NCI-H1436 (cell line): ENCODE results near the gene DNAAF3.
"Not testable (repeated sequence)": the region's sequence is repeated elsewhere in the genome, so short reads cannot be mapped to it uniquely, and the experiment has no call there.

Experiments
- DNase-seq: peaks from one replicate; lab custom pipeline; 2025; lab: John Stamatoyannopoulos, UW

The DNAAF3 gene

GRCh38 chr19:55166530-55167268 is at the start of gene DNAAF3:
TSS of gene DNAAF3 (minus strand) at chr19:55166613. CDS start at chr19:55166413, 200 bp downstream.
- DNase-seq, result peak; percentile 99

DNA sequence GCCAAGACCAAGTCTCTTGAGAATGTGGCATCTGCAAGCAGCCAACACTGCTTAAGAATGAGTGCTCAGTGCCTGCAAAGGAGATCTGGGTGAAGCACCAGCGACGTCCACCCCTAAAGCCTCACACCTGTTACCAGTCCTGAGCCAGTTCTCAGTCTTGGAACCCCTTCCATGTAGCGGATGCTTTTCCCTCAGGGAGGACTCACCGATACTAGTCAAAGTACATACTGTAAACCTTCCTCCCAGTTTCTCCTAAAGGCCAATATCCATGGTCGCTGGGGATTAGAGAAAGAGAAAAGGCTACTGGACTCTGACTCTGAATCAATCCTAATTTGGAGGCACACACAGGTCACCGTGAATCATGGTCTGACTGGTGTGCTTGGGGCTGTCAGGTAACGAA is 47.1 kb upstream of the DNAAF3 start:
- DNase-seq, result no peak

DNA sequence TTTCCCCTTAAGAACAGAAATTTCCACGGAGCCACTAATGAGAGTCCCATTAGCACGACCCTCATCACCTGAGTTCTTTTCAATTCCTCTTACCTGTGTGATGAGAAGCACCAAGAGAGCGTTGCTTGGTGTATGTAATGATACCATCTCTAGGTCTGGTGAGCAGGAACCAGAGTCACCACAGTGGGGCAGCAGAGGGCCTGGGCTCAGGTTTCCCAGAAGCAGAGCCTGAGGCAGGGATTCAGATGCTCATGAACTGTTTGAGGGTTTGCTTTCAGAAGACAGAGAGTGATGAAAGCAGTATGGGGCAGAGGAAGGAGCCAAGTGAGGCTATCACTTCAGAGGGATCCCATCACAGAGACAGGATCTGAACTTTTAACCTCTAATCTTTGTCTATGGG is 46.0 kb upstream of the DNAAF3 start:
- no peak for DNase-seq

GRCh38 chr19:55209693-55210472 is 43.5 kb upstream of the DNAAF3 start:
- DNase-seq, result peak; percentile 49

- DNase-seq, result no peak
These were observed 42.7 kb upstream of the DNAAF3 start, which contains the start of gene PTPRH for GRCh38 chr19:55208880-55209692. TSS of gene PTPRH (minus strand) at chr19:55209501. CDS start at chr19:55209433, 68 bp downstream.

- peak; percentile 74 for DNase-seq
These were observed 40.5 kb upstream of the DNAAF3 start for GRCh38 chr19:55206664-55207500.

- not testable (repeated sequence) for DNase-seq
These were observed 35.8 kb upstream of the DNAAF3 start for GRCh38 chr19:55202199-55202598.

- no peak for DNase-seq
These were observed 33.3 kb upstream of the DNAAF3 start for GRCh38 chr19:55199620-55200204.

- no peak for DNase-seq
These were observed 32.2 kb upstream of the DNAAF3 start for GRCh38 chr19:55198651-55199050.

DNA sequence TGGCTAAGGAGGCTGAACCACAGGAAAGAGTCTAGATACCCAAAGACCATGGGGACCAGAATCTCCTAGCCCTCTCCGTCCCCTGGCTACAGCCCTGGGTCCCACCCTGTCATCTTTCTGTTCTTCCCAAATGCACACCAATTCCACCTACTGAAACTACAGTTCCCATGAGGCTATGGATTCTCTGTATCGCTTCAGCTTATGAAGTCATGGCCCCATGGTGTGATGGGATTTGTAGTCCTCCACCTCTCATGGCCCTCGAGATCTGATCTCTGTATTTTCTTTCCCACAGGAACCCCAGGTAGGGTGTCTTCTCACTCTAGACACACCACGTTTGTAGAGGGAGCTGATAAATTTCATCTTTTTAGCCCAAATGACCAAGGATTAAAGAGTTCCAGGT is 31.1 kb upstream of the DNAAF3 start:
- DNase-seq, result no peak

DNA sequence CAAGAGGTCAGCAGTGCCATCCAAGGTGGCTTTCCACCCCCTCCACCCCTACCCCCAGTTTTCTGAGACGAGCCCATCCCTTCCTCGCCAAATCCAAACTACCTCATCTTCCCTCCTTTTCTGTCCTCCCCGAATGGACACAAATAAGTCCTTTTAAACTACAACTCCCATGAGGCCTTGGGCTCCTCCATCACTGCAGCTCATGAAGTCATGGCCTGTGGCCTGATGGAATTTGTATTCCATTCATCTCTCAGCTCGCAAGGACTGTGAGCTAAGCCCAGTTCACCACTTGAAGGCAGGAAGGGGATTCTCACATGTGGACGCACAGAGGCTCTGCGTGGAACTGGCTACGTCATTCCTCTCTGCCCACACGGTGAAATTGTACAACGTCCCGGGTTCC is 30.4 kb upstream of the DNAAF3 start:
- DNase-seq, result no peak

GRCh38 chr19:55193481-55193880 is 27.1 kb upstream of the DNAAF3 start:
- no peak for DNase-seq

- DNase-seq, result no peak
These were observed 23.0 kb upstream of the DNAAF3 start for GRCh38 chr19:55189403-55189835.

- no peak for DNase-seq
These were observed 22.2 kb upstream of the DNAAF3 start for GRCh38 chr19:55188625-55189024.

DNA sequence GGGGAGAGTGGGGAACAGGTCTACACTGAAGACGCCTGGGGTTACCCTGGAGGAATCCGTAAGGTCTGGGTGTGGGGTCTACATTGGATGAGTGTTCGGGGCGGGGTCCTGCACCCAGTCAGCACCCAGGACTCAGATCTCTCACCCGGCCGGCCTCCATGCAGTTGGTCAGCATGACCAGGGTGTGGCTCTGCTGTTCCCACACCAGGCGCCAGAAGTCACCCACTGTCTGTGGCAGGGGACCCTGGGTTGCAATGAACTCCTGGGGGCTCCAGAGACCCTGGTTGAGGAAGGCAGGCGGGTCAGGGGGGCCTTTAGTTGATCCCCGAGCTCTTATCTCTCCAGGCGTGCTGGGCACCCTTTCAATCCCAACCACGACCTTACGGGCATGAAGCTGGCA is 19.7 kb upstream of the DNAAF3 start:
- DNase-seq, result no peak

DNA sequence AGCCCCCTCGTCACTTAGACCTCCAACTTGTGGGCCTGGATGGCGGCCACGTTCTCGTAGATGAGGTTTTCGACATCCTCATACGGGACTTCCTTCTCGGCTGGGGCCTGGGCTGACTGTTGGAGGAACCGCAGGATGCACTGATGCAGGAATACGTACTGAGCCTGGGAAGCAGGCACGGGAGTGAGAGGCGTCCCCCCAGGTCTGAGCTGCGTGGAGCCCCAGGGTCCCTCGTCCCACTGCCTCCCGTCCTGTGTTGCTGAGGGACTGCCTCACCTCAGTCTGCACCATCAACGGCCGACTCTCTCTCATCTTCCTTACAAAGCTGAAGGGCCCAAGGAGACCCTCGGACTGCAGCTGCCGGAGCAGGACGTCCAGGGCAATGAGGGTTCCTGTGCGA is 15.3 kb upstream of the DNAAF3 start:
- no peak for DNase-seq

GRCh38 chr19:55179606-55180484 is 13.4 kb upstream of the DNAAF3 start, which contains the start of gene SYT5:
TSS of gene SYT5 (minus strand) at chr19:55180289. CDS start at chr19:55179041, 1,248 bp downstream.
- DNase-seq, result peak; percentile 55

DNA sequence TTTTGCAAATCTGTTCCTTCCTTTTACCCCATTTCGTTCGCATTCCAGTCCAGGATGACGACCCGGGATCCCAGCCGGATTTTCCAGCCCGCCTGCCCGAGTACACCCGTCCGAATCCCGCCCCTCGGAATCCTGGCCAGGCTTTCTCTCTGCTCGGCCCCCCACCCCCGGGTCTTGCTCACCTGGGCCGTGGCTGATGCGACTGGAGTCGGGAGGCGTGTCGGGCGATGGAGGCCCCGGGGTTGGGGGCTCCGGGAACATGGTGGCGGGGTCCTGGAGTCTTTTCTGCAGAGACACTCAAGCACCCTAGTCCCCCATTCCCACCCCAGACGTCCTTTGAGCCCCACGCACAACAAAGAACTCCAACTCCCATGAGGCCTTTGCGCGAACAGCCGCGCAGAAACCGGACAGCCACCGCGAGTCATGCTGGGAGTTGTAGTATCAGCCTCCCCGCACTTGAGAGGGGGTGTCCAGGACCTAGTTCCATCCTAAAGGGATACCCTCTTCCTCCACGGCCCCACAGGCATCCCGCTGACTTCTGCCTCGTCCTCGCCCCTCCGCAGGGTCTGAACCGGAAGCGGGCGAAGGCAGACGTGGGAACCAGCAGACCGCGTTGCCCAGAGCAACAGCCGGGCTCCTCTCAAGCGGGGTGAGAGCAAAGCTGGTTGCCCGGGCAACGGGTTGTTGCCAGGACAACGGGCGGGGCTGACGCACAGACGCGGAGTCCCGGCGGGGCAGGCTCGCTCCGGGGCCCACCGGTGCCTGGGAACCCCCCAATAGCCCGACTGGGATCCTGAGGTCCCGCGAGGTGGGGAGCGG is 12.6 kb upstream of the DNAAF3 start:
- DNase-seq, result peak; percentile 95

DNA sequence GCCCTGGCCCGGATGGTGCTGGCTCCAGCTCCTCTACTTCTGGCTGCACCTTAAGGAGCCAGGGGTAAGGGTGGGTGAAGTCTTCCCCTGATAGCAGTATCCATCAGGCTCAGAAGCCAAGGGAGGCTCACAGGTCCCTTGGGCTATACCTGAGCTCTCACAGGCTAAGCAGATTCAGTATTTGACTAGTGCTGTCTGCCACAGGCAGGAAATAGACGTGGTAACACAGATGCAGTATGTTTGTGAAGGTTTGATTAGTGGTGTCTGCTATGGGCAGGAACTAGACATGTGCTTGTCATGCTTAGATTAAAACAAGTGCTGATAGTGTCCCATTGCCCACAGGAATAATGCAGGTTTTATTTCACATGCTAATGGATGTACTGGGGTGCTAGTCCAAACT is 9.7 kb upstream of the DNAAF3 start:
- DNase-seq, result no peak
